ENCODE results near the gene EXOC6B.

The EXOC6B gene

DNA sequence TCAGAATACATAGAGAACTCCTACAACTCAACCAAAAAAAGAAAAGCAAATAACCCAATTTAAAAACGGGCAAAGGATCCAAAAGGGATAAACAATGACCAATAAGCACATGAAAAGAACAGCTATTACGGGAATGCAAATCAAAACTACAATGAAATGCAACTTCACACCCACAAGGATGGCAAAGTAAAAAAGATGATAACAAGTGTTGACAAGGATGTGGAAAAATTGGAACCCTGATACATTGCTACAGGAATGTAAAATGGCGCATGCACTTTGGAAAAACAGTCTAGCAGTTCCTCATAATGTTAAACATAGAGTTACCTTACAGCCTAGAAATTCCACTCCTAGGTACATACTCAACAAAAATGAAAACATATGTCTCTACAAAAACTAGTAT is 4.7 kb downstream of the EXOC6B start:
- H3K79me2 ChIP-seq (ENCODE audit: control insufficient read depth, insufficient read depth, low read length) = peaks cover 4% of the 10 kb centered on the region
- H2BK120ac ChIP-seq (ENCODE audit: low read depth, low read length) = no peak overlapping the region
- no peak overlapping the region for H3K4me3 ChIP-seq (ENCODE audit: low read length)
- H2BK5ac ChIP-seq (ENCODE audit: low read length) = no peak overlapping the region
- no peak overlapping the region for H3K18ac ChIP-seq (ENCODE audit: low read length)
- no peak overlapping the region for H3K23ac ChIP-seq (ENCODE audit: low read length)
- no peak overlapping the region for H3K56ac ChIP-seq (ENCODE audit: low read length)
- no peaks in the 10 kb centered on the region for H3K27me3 ChIP-seq (ENCODE audit: insufficient read depth, low read length, poor library complexity)
- no peak for DNase-seq
- no CpG with 5 or more reads among the region's 3 CpGs for WGBS (ENCODE audit: extremely low coverage, insufficient coverage, low lambda C conversion rate)
- peaks cover 9% of the 10 kb centered on the region for H3K79me1 ChIP-seq (ENCODE audit: low read length)
- no peaks in the 10 kb centered on the region for H3K36me3 ChIP-seq (ENCODE audit: control insufficient read depth, insufficient read depth, low read length)
- H4K5ac ChIP-seq (ENCODE audit: low read length) = no peak overlapping the region
- peaks cover 6% of the 10 kb centered on the region for H3K4me1 ChIP-seq (ENCODE audit: control insufficient read depth, low read depth, low read length)
- H2BK15ac ChIP-seq (replicated peaks; ENCODE audit: low read depth) = no peak overlapping the region
- no peak overlapping the region for H3K27ac ChIP-seq (ENCODE audit: low read depth, low read length)
- H4K8ac ChIP-seq (ENCODE audit: low read depth, low read length) = no peak overlapping the region
- no peak overlapping the region for H3K4me2 ChIP-seq (ENCODE audit: low read length)
- H3K9ac ChIP-seq (ENCODE audit: low read length) = no peak overlapping the region
- no peak overlapping the region for H3K4ac ChIP-seq (ENCODE audit: low read depth, low read length)
- H2AK5ac ChIP-seq (ENCODE audit: low read length) = no peak overlapping the region

DNA sequence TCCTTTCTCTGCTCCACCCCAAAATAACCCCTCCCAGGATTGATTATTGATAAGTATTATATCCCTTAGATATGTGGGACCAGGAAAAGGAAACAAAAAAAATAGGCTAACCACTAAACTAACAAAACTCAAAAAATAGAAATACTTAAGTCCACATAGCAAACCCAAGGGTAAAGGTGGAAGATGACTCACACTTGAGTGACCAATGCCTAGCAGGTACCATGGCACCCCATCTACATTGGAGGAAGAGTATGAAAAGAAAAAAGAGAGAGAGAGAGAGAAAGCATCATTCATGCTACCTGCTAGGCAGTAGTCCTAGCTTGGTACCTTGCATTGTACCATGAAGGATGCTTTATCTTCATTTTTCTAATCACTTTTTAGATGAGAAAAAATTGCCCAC is 6.3 kb downstream of the EXOC6B start:
- no peak overlapping the region for H3K27ac ChIP-seq (ENCODE audit: low read depth, low read length)
- peaks cover 4% of the 10 kb centered on the region for H3K4me1 ChIP-seq (ENCODE audit: control insufficient read depth, low read depth, low read length)
- H4K8ac ChIP-seq (ENCODE audit: low read depth, low read length) = no peak overlapping the region
- H3K4ac ChIP-seq (ENCODE audit: low read depth, low read length) = no peak overlapping the region
- no peak overlapping the region for H2BK120ac ChIP-seq (ENCODE audit: low read depth, low read length)
- H3K23ac ChIP-seq (ENCODE audit: low read length) = no peak overlapping the region
- H3K9ac ChIP-seq (ENCODE audit: low read length) = no peak overlapping the region
- H2BK15ac ChIP-seq (replicated peaks; ENCODE audit: low read depth) = no peak overlapping the region
- no peak overlapping the region for H4K5ac ChIP-seq (ENCODE audit: low read length)
- H2AK5ac ChIP-seq (ENCODE audit: low read length) = no peak overlapping the region
- peaks cover 6% of the 10 kb centered on the region for H3K79me1 ChIP-seq (ENCODE audit: low read length)
- no peak overlapping the region for H3K18ac ChIP-seq (ENCODE audit: low read length)
- H3K79me2 ChIP-seq (ENCODE audit: control insufficient read depth, insufficient read depth, low read length) = peaks cover 3% of the 10 kb centered on the region
- H3K4me2 ChIP-seq (ENCODE audit: low read length) = no peak overlapping the region
- no peak overlapping the region for H3K4me3 ChIP-seq (ENCODE audit: low read length)
- no peak overlapping the region for H3K56ac ChIP-seq (ENCODE audit: low read length)
- DNase-seq = no peak
- no peaks in the 10 kb centered on the region for H3K27me3 ChIP-seq (ENCODE audit: insufficient read depth, low read length, poor library complexity)
- no peak overlapping the region for H2BK5ac ChIP-seq (ENCODE audit: low read length)
- no peaks in the 10 kb centered on the region for H3K36me3 ChIP-seq (ENCODE audit: control insufficient read depth, insufficient read depth, low read length)

- no peak overlapping the region for H3K4ac ChIP-seq (ENCODE audit: low read depth, low read length)
- no peak overlapping the region for H3K9ac ChIP-seq (ENCODE audit: low read length)
- no peak overlapping the region for H3K56ac ChIP-seq (ENCODE audit: low read length)
- no peak overlapping the region for H2BK5ac ChIP-seq (ENCODE audit: low read length)
- no peak overlapping the region for H4K8ac ChIP-seq (ENCODE audit: low read depth, low read length)
- H3K79me2 ChIP-seq (ENCODE audit: control insufficient read depth, insufficient read depth, low read length) = peaks cover 2% of the 10 kb centered on the region
- no CpG with 5 or more reads among the region's 13 CpGs for WGBS (ENCODE audit: extremely low coverage, insufficient coverage, low lambda C conversion rate)
- no peak overlapping the region for H4K5ac ChIP-seq (ENCODE audit: low read length)
- H3K4me2 ChIP-seq (ENCODE audit: low read length) = no peak overlapping the region
- H3K27me3 ChIP-seq (ENCODE audit: insufficient read depth, low read length, poor library complexity) = no peaks in the 10 kb centered on the region
- H3K4me3 ChIP-seq (ENCODE audit: low read length) = no peak overlapping the region
- peaks cover 2% of the 10 kb centered on the region for H3K79me1 ChIP-seq (ENCODE audit: low read length)
- peak; percentile 81 for DNase-seq
- no peak overlapping the region for H3K18ac ChIP-seq (ENCODE audit: low read length)
- no peak overlapping the region for H3K23ac ChIP-seq (ENCODE audit: low read length)
- H2BK15ac ChIP-seq (replicated peaks; ENCODE audit: low read depth) = no peak overlapping the region
- H3K4me1 ChIP-seq (ENCODE audit: control insufficient read depth, low read depth, low read length) = no peaks in the 10 kb centered on the region
- H3K36me3 ChIP-seq (ENCODE audit: control insufficient read depth, insufficient read depth, low read length) = no peaks in the 10 kb centered on the region
- no peak overlapping the region for H2AK5ac ChIP-seq (ENCODE audit: low read length)
- H2BK120ac ChIP-seq (ENCODE audit: low read depth, low read length) = no peak overlapping the region
- no peak overlapping the region for H3K27ac ChIP-seq (ENCODE audit: low read depth, low read length)
Observed at GRCh38 chr2:72815655-72816278, 10.1 kb downstream of the EXOC6B start.

- Histone ChIP-seq H3K9ac (ENCODE audit: low read length) (no peak overlapping the region), H3K79me1 (ENCODE audit: low read length) (peaks cover 2% of the 10 kb centered on the region), H2BK5ac (ENCODE audit: low read length) (no peak overlapping the region), H4K5ac (ENCODE audit: low read length) (no peak overlapping the region), H3K79me2 (ENCODE audit: control insufficient read depth, insufficient read depth, low read length) (peaks cover 2% of the 10 kb centered on the region), H3K4ac (ENCODE audit: low read depth, low read length) (no peak overlapping the region), H2AK5ac (ENCODE audit: low read length) (no peak overlapping the region), H3K56ac (ENCODE audit: low read length) (no peak overlapping the region), H3K36me3 (ENCODE audit: control insufficient read depth, insufficient read depth, low read length) (no peaks in the 10 kb centered on the region), H4K8ac (ENCODE audit: low read depth, low read length) (no peak overlapping the region), H3K27ac (ENCODE audit: low read depth, low read length) (no peak overlapping the region), H3K4me1 (ENCODE audit: control insufficient read depth, low read depth, low read length) (no peaks in the 10 kb centered on the region), H3K27me3 (ENCODE audit: insufficient read depth, low read length, poor library complexity) (no peaks in the 10 kb centered on the region), H2BK15ac (replicated peaks; ENCODE audit: low read depth) (no peak overlapping the region), H3K18ac (ENCODE audit: low read length) (no peak overlapping the region), H3K4me3 (ENCODE audit: low read length) (no peak overlapping the region), H2BK120ac (ENCODE audit: low read depth, low read length) (no peak overlapping the region), H3K4me2 (ENCODE audit: low read length) (no peak overlapping the region), H3K23ac (ENCODE audit: low read length) (no peak overlapping the region)
- DNase-seq = no peak
- no CpG with 5 or more reads among the region's 2 CpGs for WGBS (ENCODE audit: extremely low coverage, insufficient coverage, low lambda C conversion rate)
Observed at GRCh38 chr2:72813841-72814240, 12.0 kb downstream of the EXOC6B start.

DNA sequence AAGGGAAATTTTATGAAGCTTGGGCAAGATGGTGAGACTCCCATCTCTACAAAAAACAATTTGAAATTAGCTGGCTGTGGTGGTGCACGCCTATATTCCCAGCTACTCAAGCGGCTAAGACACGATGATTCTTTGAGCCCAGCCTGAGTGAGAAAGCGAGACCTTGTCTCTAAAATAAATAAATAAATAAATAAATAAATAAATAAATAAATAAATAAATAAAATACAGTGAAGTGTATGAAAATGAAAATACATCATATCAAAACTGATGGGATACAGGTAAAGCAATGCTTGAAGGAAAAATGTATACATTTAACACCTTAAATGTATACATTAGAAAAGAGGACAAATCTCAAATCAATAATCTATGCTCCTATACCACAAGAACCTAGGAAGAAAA is 15.7 kb downstream of the EXOC6B start:
- Histone ChIP-seq H3K4me1 (ENCODE audit: control insufficient read depth, low read depth, low read length) (no peaks in the 10 kb centered on the region), H3K27me3 (ENCODE audit: insufficient read depth, low read length, poor library complexity) (no peaks in the 10 kb centered on the region), H3K79me2 (ENCODE audit: control insufficient read depth, insufficient read depth, low read length) (no peaks in the 10 kb centered on the region), H4K8ac (ENCODE audit: low read depth, low read length) (no peak overlapping the region), H3K56ac (ENCODE audit: low read length) (no peak overlapping the region), H3K9ac (ENCODE audit: low read length) (no peak overlapping the region), H4K5ac (ENCODE audit: low read length) (no peak overlapping the region), H3K4me2 (ENCODE audit: low read length) (no peak overlapping the region), H3K4ac (ENCODE audit: low read depth, low read length) (no peak overlapping the region), H3K23ac (ENCODE audit: low read length) (no peak overlapping the region), H3K79me1 (ENCODE audit: low read length) (peaks cover 3% of the 10 kb centered on the region), H2BK5ac (ENCODE audit: low read length) (no peak overlapping the region), H2AK5ac (ENCODE audit: low read length) (no peak overlapping the region), H3K4me3 (ENCODE audit: low read length) (no peak overlapping the region), H3K36me3 (ENCODE audit: control insufficient read depth, insufficient read depth, low read length) (no peaks in the 10 kb centered on the region), H2BK15ac (replicated peaks; ENCODE audit: low read depth) (no peak overlapping the region), H3K27ac (ENCODE audit: low read depth, low read length) (no peak overlapping the region), H3K18ac (ENCODE audit: low read length) (no peak overlapping the region), H2BK120ac (ENCODE audit: low read depth, low read length) (no peak overlapping the region)
- WGBS (ENCODE audit: extremely low coverage, insufficient coverage, low lambda C conversion rate) = no CpG with 5 or more reads among the region's 4 CpGs
- no peak for DNase-seq

DNA sequence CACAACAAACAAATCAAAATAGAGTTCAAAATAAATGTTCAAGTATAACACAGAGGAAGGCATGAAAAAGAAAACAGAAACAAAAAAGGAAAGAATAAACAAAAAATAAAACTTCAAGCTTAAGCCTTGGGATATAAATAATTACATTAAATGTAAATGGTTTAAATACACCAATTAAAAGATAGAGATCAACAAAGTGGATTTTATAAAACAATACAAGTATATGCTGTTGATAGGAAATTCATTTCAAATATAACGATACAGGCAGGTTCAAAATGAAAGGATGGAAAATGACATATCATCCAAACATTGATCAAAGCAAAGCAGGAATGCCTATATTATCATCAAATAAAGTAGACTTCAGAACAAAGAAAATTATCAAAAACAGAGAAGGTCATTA is 16.7 kb downstream of the EXOC6B start:
- H2BK5ac ChIP-seq (ENCODE audit: low read length) = no peak overlapping the region
- peaks cover 3% of the 10 kb centered on the region for H3K79me1 ChIP-seq (ENCODE audit: low read length)
- no peak for DNase-seq
- H2BK15ac ChIP-seq (replicated peaks; ENCODE audit: low read depth) = no peak overlapping the region
- H3K9ac ChIP-seq (ENCODE audit: low read length) = no peak overlapping the region
- no peak overlapping the region for H4K5ac ChIP-seq (ENCODE audit: low read length)
- no peaks in the 10 kb centered on the region for H3K4me1 ChIP-seq (ENCODE audit: control insufficient read depth, low read depth, low read length)
- no peak overlapping the region for H3K56ac ChIP-seq (ENCODE audit: low read length)
- no CpG with 5 or more reads among the region's 1 CpG for WGBS (ENCODE audit: extremely low coverage, insufficient coverage, low lambda C conversion rate)
- no peak overlapping the region for H2AK5ac ChIP-seq (ENCODE audit: low read length)
- no peaks in the 10 kb centered on the region for H3K79me2 ChIP-seq (ENCODE audit: control insufficient read depth, insufficient read depth, low read length)
- no peak overlapping the region for H3K4me2 ChIP-seq (ENCODE audit: low read length)
- no peak overlapping the region for H3K18ac ChIP-seq (ENCODE audit: low read length)
- no peak overlapping the region for H4K8ac ChIP-seq (ENCODE audit: low read depth, low read length)
- H3K27me3 ChIP-seq (ENCODE audit: insufficient read depth, low read length, poor library complexity) = no peaks in the 10 kb centered on the region
- no peaks in the 10 kb centered on the region for H3K36me3 ChIP-seq (ENCODE audit: control insufficient read depth, insufficient read depth, low read length)
- H2BK120ac ChIP-seq (ENCODE audit: low read depth, low read length) = no peak overlapping the region
- H3K4ac ChIP-seq (ENCODE audit: low read depth, low read length) = no peak overlapping the region
- no peak overlapping the region for H3K27ac ChIP-seq (ENCODE audit: low read depth, low read length)
- H3K4me3 ChIP-seq (ENCODE audit: low read length) = no peak overlapping the region
- H3K23ac ChIP-seq (ENCODE audit: low read length) = no peak overlapping the region
